A673 (cell line): ENCODE results near the gene SPECC1L. TPM values are rescaled to one million over a fixed set of nuclear protein-coding genes. Genes with fewer than 3 reads are reported as not detected.

Source experiments
- BruUV-seq: library from RNA; stranded (reverse); fragments of 400-500 nt; replicated peaks from 2 replicates; lab custom pipeline; 2021; lab: Mats Ljungman, UMichigan
- CTCF ChIA-PET: fragments of 300-600 bp; sonication (Branson Sonifier 250); formaldehyde crosslinking; loops from one replicate; lab custom pipeline; 2022; ENCODE audit warnings: antibody characterized with exemption; lab: Charles Lee
- POLR2A ChIA-PET: fragments of 300-600 bp; sonication (Branson Sonifier 250); formaldehyde crosslinking; loops from one replicate; lab custom pipeline; 2022; ENCODE audit warnings: antibody characterized with exemption; ENCODE audit not compliant: low non-redundant PET; lab: Charles Lee
- DNase-seq: peaks from one replicate; pipeline ENCODE4 v3.0.0-alpha.2; 2015; ENCODE audit warnings: low spot score
- H3K27ac ChIP-seq: fragments of 200-600 bp; sonication (generic); 2 replicates; pipeline ENCODE4 v1.5.1; 2016; ENCODE audit warnings: mixed run types, low read depth, mild to moderate bottlenecking, mixed read lengths, antibody characterized with exemption, low read length; ENCODE audit not compliant: poor library complexity, severe bottlenecking
- H3K27me3 ChIP-seq: fragments of 200-600 bp; sonication (generic); replicated peaks from 2 replicates; pipeline ENCODE4 v1.6.1; 2017; ENCODE audit warnings: mixed run types, low read depth, mild to moderate bottlenecking, mixed read lengths, antibody characterized with exemption, low read length; ENCODE audit not compliant: insufficient read depth, poor library complexity
- H3K36me3 ChIP-seq: fragments of 200-600 bp; sonication (generic); 2 replicates; pipeline ENCODE4 v1.6.1; 2016; ENCODE audit warnings: mixed run types, mild to moderate bottlenecking, mixed read lengths, antibody characterized with exemption, low read length; ENCODE audit not compliant: insufficient read depth, poor library complexity, severe bottlenecking
- H3K4me1 ChIP-seq: fragments of 200-600 bp; sonication (generic); 2 replicates; pipeline ENCODE4 v1.6.1; 2017; ENCODE audit warnings: mixed run types, mild to moderate bottlenecking, mixed read lengths, antibody characterized with exemption, low read length; ENCODE audit not compliant: insufficient read depth, poor library complexity, severe bottlenecking
- H3K4me3 ChIP-seq: fragments of 200-600 bp; sonication (generic); 2 replicates; pipeline ENCODE4 v1.5.1; 2016; ENCODE audit warnings: low read depth, mixed run types, mild to moderate bottlenecking, mixed read lengths, low read length; ENCODE audit not compliant: poor library complexity, severe bottlenecking
- H3K9me3 ChIP-seq: fragments of 200-600 bp; sonication (generic); 2 replicates; pipeline ENCODE4 v1.6.1; 2016; ENCODE audit warnings: mixed run types, low read depth, mild to moderate bottlenecking, mixed read lengths, antibody characterized with exemption, low read length; ENCODE audit not compliant: poor library complexity, severe bottlenecking
- CTCF ChIP-seq: fragments of 300-800, 200-600 bp; sonication (generic); conservative IDR thresholded peaks from 2 replicates; pipeline ENCODE4 v1.5.1; 2017; ENCODE audit warnings: low read depth, mild to moderate bottlenecking, antibody characterized with exemption, low read length, moderate library complexity, mixed read lengths
- EZH2 ChIP-seq: fragments of 200-600 bp; sonication (generic); IDR thresholded peaks from 2 replicates; pipeline ENCODE4 v1.6.1; 2017; ENCODE audit warnings: borderline replicate concordance, low read depth, mild to moderate bottlenecking, mixed read lengths, antibody characterized with exemption, low read length; ENCODE audit not compliant: poor library complexity, severe bottlenecking
- intact Hi-C: fragments of 100-400 bp; cut with micrococcal nuclease; formaldehyde crosslinking; loops from one replicate; pipeline ENCODE4 v1.10.0; 2022; ENCODE audit not compliant: unreplicated experiment
- total RNA-seq: library from RNA; stranded (reverse); gene quantifications from 2 replicates; pipeline ENCODE4 v1.2.3, GENCODE V29; 2021

SPECC1L gene
- total RNA-seq, 1 experiment from 2014 or later, result 56.7 TPM

- DNase-seq, result no peak
- no peaks in the 10 kb centered on the region for H3K27me3 ChIP-seq
- peaks cover 32% of the 10 kb centered on the region for H3K36me3 ChIP-seq
- CTCF ChIA-PET, result no interaction called here
- H3K4me3 ChIP-seq, result no peak overlapping the region
- POLR2A ChIA-PET, result no interaction called here
- H3K27ac ChIP-seq, result no peak overlapping the region
- peaks cover 14% of the 10 kb centered on the region for H3K4me1 ChIP-seq
- H3K9me3 ChIP-seq, result no peaks in the 10 kb centered on the region
- no TSS peak for BruUV-seq
- no peak for TF ChIP-seq EZH2
- no peak for TF ChIP-seq CTCF
- intact Hi-C loops, result no loop called here
Observed at GRCh38 chr22:24355574-24355973, 84.9 kb downstream of the SPECC1L start.

- Histone ChIP-seq H3K4me1 (peaks cover 15% of the 10 kb centered on the region), H3K27me3 (no peaks in the 10 kb centered on the region), H3K36me3 (peaks cover 22% of the 10 kb centered on the region), H3K9me3 (no peaks in the 10 kb centered on the region), H3K4me3 (no peak overlapping the region), H3K27ac (no peak overlapping the region)
- no peak for DNase-seq
- POLR2A ChIA-PET, result interaction anchor here (0.6 kb wide), 1 partner anchor 15 kb away, joined by 3 read pairs; no protein-coding TSS in a partner anchor
- CTCF ChIA-PET, result no interaction called here
- BruUV-seq, result no TSS peak
- TF ChIP-seq CTCF, result no peak
- no peak for TF ChIP-seq EZH2
- intact Hi-C loops, result no loop called here
Observed at GRCh38 chr22:24357547-24357946, 86.9 kb downstream of the SPECC1L start.

GRCh38 chr22:24358105-24358836 lies 87.6 kb downstream of the SPECC1L start:
- DNase-seq, result no peak
- POLR2A ChIA-PET, result no interaction called here
- Histone ChIP-seq H3K27ac (no peak overlapping the region), H3K4me3 (no peak overlapping the region), H3K9me3 (no peaks in the 10 kb centered on the region), H3K36me3 (peaks cover 19% of the 10 kb centered on the region), H3K4me1 (peaks cover 15% of the 10 kb centered on the region), H3K27me3 (no peaks in the 10 kb centered on the region)
- intact Hi-C loops, result no loop called here
- no TSS peak for BruUV-seq
- CTCF ChIA-PET, result no interaction called here
- TF ChIP-seq EZH2, result no peak
- no peak for TF ChIP-seq CTCF
